Ovary (tissue), 3 donors: ENCODE data around the gene CAMTA1.

Experiments
- POLR2A ChIP-seq: fragments of 450-650 bp; IDR thresholded peaks from one replicate; pipeline ENCODE4 v1.6.1; 2017; ENCODE audit warnings: antibody characterized with exemption, mild to moderate bottlenecking, moderate library complexity
- TF ChIP-seq, protein P1 (sequence below), 3 donors: fragments of 450-650 bp in 2 of 3; fragments of 200-600 bp in 1 of 3; IDR thresholded peaks; one replicate each; pipeline versions ENCODE4 v1.5.1 to v1.8.0; 2016 to 2022; ENCODE audit warnings: antibody characterized with exemption in 3 of 3, mild to moderate bottlenecking in 1 of 3
- donor health status: DM: no; HTN: no; CAD: no.

DNA sequence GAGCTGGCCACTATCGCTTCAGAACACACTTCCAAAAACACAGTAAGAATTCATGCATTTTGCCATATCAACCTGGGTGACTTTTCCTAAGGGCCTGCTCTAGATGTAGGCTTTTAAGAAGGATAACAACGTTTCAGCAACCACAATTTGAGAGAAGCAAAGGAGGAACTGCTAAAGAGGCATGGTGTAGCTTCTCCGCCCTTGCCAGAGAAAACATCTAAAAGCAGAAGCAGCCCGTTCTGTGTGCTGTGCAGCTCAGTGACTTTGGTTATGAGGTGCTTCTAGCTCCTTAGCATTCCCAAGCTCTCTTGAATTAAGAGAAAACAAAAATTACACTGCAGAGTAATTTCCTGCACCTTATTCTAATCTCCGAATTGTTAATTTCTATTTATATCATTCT lies 1001.5 kb downstream of the CAMTA1 start:
- TF ChIP-seq, protein P1, sequence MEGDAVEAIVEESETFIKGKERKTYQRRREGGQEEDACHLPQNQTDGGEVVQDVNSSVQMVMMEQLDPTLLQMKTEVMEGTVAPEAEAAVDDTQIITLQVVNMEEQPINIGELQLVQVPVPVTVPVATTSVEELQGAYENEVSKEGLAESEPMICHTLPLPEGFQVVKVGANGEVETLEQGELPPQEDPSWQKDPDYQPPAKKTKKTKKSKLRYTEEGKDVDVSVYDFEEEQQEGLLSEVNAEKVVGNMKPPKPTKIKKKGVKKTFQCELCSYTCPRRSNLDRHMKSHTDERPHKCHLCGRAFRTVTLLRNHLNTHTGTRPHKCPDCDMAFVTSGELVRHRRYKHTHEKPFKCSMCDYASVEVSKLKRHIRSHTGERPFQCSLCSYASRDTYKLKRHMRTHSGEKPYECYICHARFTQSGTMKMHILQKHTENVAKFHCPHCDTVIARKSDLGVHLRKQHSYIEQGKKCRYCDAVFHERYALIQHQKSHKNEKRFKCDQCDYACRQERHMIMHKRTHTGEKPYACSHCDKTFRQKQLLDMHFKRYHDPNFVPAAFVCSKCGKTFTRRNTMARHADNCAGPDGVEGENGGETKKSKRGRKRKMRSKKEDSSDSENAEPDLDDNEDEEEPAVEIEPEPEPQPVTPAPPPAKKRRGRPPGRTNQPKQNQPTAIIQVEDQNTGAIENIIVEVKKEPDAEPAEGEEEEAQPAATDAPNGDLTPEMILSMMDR (IDR thresholded peaks at IDR 0.05), result no peak
- TF ChIP-seq POLR2A, result no peak
